ENCODE results near the gene UNC5A. TPM values are rescaled to one million over a fixed set of nuclear protein-coding genes. Genes with fewer than 3 reads are reported as not detected.
A peak's percentile ranks its signal among the peaks of the same experiment; 100 is the strongest.

Gene UNC5A
- total and polyA plus RNA-seq, 3 experiments from 2014 or later, result not detected

GRCh38 chr5:176779537-176779936, 30.8 kb upstream of the UNC5A start:
- POLR2A ChIA-PET, result no interaction called here
- peak in 1 of 5 donors; percentile 19 for DNase-seq
- Mint-ChIP-seq H3K4me3 (no peak overlapping the region), H3K36me3 (peaks cover 0 to 1% (median 0%) of the 10 kb centered on the region in 3 donors), H3K27me3 (peaks cover 13 to 62% of the 10 kb centered on the region in 2 donors), H3K4me1 (no peaks in the 10 kb centered on the region), H3K27ac (no peak overlapping the region), H3K9me3 (peaks cover 0 to 2% (median 0%) of the 10 kb centered on the region in 5 donors)
- CTCF ChIA-PET, result no interaction called here
- H3K9me3 ChIP-seq (ENCODE audit: low read length), result no peaks in the 10 kb centered on the region
- H3K27ac ChIP-seq (ENCODE audit: low read depth, low read length), result no peak overlapping the region
- H3K36me3 ChIP-seq (ENCODE audit: insufficient read depth, low read length), result no peaks in the 10 kb centered on the region
- no peaks in the 10 kb centered on the region for H3K27me3 ChIP-seq (ENCODE audit: insufficient read depth, low read length, poor library complexity, severe bottlenecking)
- H3K4me3 ChIP-seq (ENCODE audit: low read length), result no peak overlapping the region
- no peaks in the 10 kb centered on the region for H3K4me1 ChIP-seq (ENCODE audit: insufficient read depth, low read length)

GRCh38 chr5:176780176-176781053, 29.9 kb upstream of the UNC5A start:
- Mint-ChIP-seq H3K4me3 (no peak overlapping the region), H3K4me1 (no peaks in the 10 kb centered on the region), H3K9me3 (peaks cover 0 to 1% (median 0%) of the 10 kb centered on the region in 5 donors), H3K27me3 (peaks cover 16 to 60% of the 10 kb centered on the region in 2 donors), H3K27ac (peak overlapping the region in 1 of 8 donors; percentile 68), H3K36me3 (peaks cover 0 to 1% (median 0%) of the 10 kb centered on the region in 3 donors)
- ChIA-PET CTCF (no interaction called here), POLR2A (no interaction called here)
- H3K27ac ChIP-seq (ENCODE audit: low read depth, low read length), result no peak overlapping the region
- no peaks in the 10 kb centered on the region for H3K4me1 ChIP-seq (ENCODE audit: insufficient read depth, low read length)
- H3K36me3 ChIP-seq (ENCODE audit: insufficient read depth, low read length), result no peaks in the 10 kb centered on the region
- peak in 1 of 5 donors; percentile 10 for DNase-seq
- no peaks in the 10 kb centered on the region for H3K9me3 ChIP-seq (ENCODE audit: low read length)
- H3K4me3 ChIP-seq (ENCODE audit: low read length), result no peak overlapping the region
- H3K27me3 ChIP-seq (ENCODE audit: insufficient read depth, low read length, poor library complexity, severe bottlenecking), result no peaks in the 10 kb centered on the region

GRCh38 chr5:176781054-176781375, 29.3 kb upstream of the UNC5A start:
- H3K27ac ChIP-seq (ENCODE audit: low read depth, low read length), result no peak overlapping the region
- no peak overlapping the region for H3K4me3 ChIP-seq (ENCODE audit: low read length)
- Mint-ChIP-seq H3K27me3 (peaks cover 16 to 58% of the 10 kb centered on the region in 2 donors), H3K27ac (no peak overlapping the region), H3K4me3 (no peak overlapping the region), H3K36me3 (peaks cover 0 to 1% (median 0%) of the 10 kb centered on the region in 3 donors), H3K4me1 (no peaks in the 10 kb centered on the region), H3K9me3 (peaks cover 0 to 1% (median 0%) of the 10 kb centered on the region in 5 donors)
- no peak for DNase-seq
- ChIA-PET POLR2A (no interaction called here), CTCF (no interaction called here)
- H3K4me1 ChIP-seq (ENCODE audit: insufficient read depth, low read length), result no peaks in the 10 kb centered on the region
- H3K9me3 ChIP-seq (ENCODE audit: low read length), result no peaks in the 10 kb centered on the region
- no peaks in the 10 kb centered on the region for H3K36me3 ChIP-seq (ENCODE audit: insufficient read depth, low read length)
- H3K27me3 ChIP-seq (ENCODE audit: insufficient read depth, low read length, poor library complexity, severe bottlenecking), result no peaks in the 10 kb centered on the region

GRCh38 chr5:176781638-176782570, 28.5 kb upstream of the UNC5A start:
- H3K27me3 ChIP-seq (ENCODE audit: insufficient read depth, low read length, poor library complexity, severe bottlenecking), result peaks cover 3% of the 10 kb centered on the region
- CTCF ChIA-PET, result no interaction called here

GRCh38 chr5:176784218-176785165, 25.9 kb upstream of the UNC5A start:
- ChIA-PET CTCF (no interaction called here), POLR2A (no interaction called here)
- Histone ChIP-seq H3K36me3 (ENCODE audit: insufficient read depth, low read length) (no peaks in the 10 kb centered on the region), H3K27ac (ENCODE audit: low read depth, low read length) (no peak overlapping the region), H3K4me1 (ENCODE audit: insufficient read depth, low read length) (no peaks in the 10 kb centered on the region), H3K27me3 (ENCODE audit: insufficient read depth, low read length, poor library complexity, severe bottlenecking) (peaks cover 3% of the 10 kb centered on the region), H3K4me3 (ENCODE audit: low read length) (no peak overlapping the region), H3K9me3 (ENCODE audit: low read length) (no peaks in the 10 kb centered on the region)
- Mint-ChIP-seq H3K4me3 (no peak overlapping the region), H3K4me1 (no peaks in the 10 kb centered on the region), H3K27ac (no peak overlapping the region), H3K27me3 (peaks cover 27 to 56% of the 10 kb centered on the region in 2 donors), H3K9me3 (no peaks in the 10 kb centered on the region), H3K36me3 (no peaks in the 10 kb centered on the region)
- DNase-seq, result peak in 1 of 5 donors; percentile 30

More at GRCh38 chr5:176781638-176782570, 28.5 kb upstream of the UNC5A start:
- H3K9me3 ChIP-seq (ENCODE audit: low read length), result no peaks in the 10 kb centered on the region
- H3K4me1 ChIP-seq (ENCODE audit: insufficient read depth, low read length), result no peaks in the 10 kb centered on the region
- no peak for DNase-seq
- peaks cover 12 to 56% of the 10 kb centered on the region in 2 donors for H3K27me3 Mint-ChIP-seq
- H3K9me3 Mint-ChIP-seq, result peaks cover 0 to 1% (median 0%) of the 10 kb centered on the region in 5 donors
- no peak overlapping the region for H3K27ac ChIP-seq (ENCODE audit: low read depth, low read length)
- POLR2A ChIA-PET, result no interaction called here
- H3K4me3 ChIP-seq (ENCODE audit: low read length), result no peak overlapping the region
- no peaks in the 10 kb centered on the region for H3K4me1 Mint-ChIP-seq
- no peak overlapping the region for H3K27ac Mint-ChIP-seq
- peaks cover 0 to 1% (median 0%) of the 10 kb centered on the region in 3 donors for H3K36me3 Mint-ChIP-seq
- H3K36me3 ChIP-seq (ENCODE audit: insufficient read depth, low read length), result no peaks in the 10 kb centered on the region
- no peak overlapping the region for H3K4me3 Mint-ChIP-seq

GRCh38 chr5:176785184-176786145, 24.9 kb upstream of the UNC5A start:
- Mint-ChIP-seq H3K4me3 (no peak overlapping the region), H3K36me3 (no peaks in the 10 kb centered on the region), H3K27me3 (peaks cover 31 to 48% of the 10 kb centered on the region in 2 donors), H3K9me3 (no peaks in the 10 kb centered on the region), H3K27ac (no peak overlapping the region), H3K4me1 (no peaks in the 10 kb centered on the region)
- POLR2A ChIA-PET, result no interaction called here
- no peak overlapping the region for H3K4me3 ChIP-seq (ENCODE audit: low read length)
- peak in 1 of 5 donors; percentile 35 for DNase-seq
- no peak overlapping the region for H3K27ac ChIP-seq (ENCODE audit: low read depth, low read length)
- H3K36me3 ChIP-seq (ENCODE audit: insufficient read depth, low read length), result no peaks in the 10 kb centered on the region
- H3K27me3 ChIP-seq (ENCODE audit: insufficient read depth, low read length, poor library complexity, severe bottlenecking), result peaks cover 3% of the 10 kb centered on the region
- H3K9me3 ChIP-seq (ENCODE audit: low read length), result no peaks in the 10 kb centered on the region
- CTCF ChIA-PET, result no interaction called here
- no peaks in the 10 kb centered on the region for H3K4me1 ChIP-seq (ENCODE audit: insufficient read depth, low read length)

- CTCF ChIA-PET, result no interaction called here
- H3K36me3 Mint-ChIP-seq, result no peaks in the 10 kb centered on the region
- H3K4me3 Mint-ChIP-seq, result no peak overlapping the region
- H3K27ac Mint-ChIP-seq, result no peak overlapping the region
- Histone ChIP-seq H3K36me3 (ENCODE audit: insufficient read depth, low read length) (no peaks in the 10 kb centered on the region), H3K27ac (ENCODE audit: low read depth, low read length) (no peak overlapping the region), H3K27me3 (ENCODE audit: insufficient read depth, low read length, poor library complexity, severe bottlenecking) (peaks cover 3% of the 10 kb centered on the region), H3K4me1 (ENCODE audit: insufficient read depth, low read length) (no peaks in the 10 kb centered on the region), H3K9me3 (ENCODE audit: low read length) (no peaks in the 10 kb centered on the region), H3K4me3 (ENCODE audit: low read length) (no peak overlapping the region)
- peaks cover 22 to 40% of the 10 kb centered on the region in 2 donors for H3K27me3 Mint-ChIP-seq
- POLR2A ChIA-PET, result no interaction called here
- H3K4me1 Mint-ChIP-seq, result no peaks in the 10 kb centered on the region
- DNase-seq, result peak in 1 of 5 donors; percentile 18
- H3K9me3 Mint-ChIP-seq, result no peaks in the 10 kb centered on the region
These were observed 22.7 kb upstream of the UNC5A start for GRCh38 chr5:176787676-176788075.

All from CD8-positive, alpha-beta memory T cell (primary cell).